ENCODE measurements around the gene DDAH1. TPM values are rescaled to one million over a fixed set of nuclear protein-coding genes. Genes with fewer than 3 reads are reported as not detected.
"Not testable (repeated sequence)": the region's sequence is repeated elsewhere in the genome, so short reads cannot be mapped to it uniquely, and the experiment has no call there.

DDAH1 gene
- total RNA-seq, 2 experiments from 2014 or later = 0.09 to 0.11 TPM

DNA sequence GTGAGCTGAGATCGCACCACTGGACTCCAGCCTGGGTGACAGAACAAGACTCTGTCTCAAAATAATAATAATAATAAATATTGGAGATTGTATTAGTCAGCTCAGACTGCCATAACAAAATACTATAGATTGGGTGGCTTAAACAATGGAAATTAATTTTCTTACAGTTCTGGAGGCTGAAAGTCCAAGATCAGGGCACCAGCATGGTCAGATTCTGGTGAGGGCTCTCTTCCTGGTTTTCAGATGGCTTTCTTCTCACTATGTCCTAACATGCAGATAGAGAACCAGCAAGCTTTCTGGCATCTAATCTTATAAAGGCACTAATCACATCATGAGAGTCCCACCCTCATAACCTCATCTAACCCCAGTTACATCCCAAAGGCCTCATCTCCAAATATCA is 23.2 kb upstream of the DDAH1 start:
- H3K4me1 Mint-ChIP-seq = no peaks in the 10 kb centered on the region

DNA sequence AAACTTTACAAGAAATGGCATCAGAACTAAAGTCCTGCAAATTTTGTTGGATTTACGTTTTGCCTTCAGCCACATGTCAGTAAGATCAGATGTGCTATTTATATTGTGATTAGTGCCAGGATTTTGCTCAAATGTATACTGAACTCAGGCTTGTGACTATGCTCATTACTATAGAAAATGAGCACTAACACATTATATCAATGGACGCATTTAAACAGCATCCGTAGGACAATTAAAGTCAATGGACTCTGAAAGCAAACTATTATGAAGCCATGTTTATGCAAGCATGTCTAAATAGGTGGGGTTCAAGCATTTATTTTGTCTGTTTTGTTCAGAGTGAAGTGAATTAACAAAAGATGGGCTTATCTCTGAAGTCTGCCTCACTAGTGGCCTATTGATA is 20.6 kb upstream of the DDAH1 start:
- Mint-ChIP-seq H3K9me3 (ENCODE audit: low read depth) (no peaks in the 10 kb centered on the region), H3K4me1 (no peaks in the 10 kb centered on the region), H3K36me3 (ENCODE audit: low read depth) (no peaks in the 10 kb centered on the region), H3K4me3 (no peak overlapping the region), H3K27me3 (peaks cover 21% of the 10 kb centered on the region), H3K27ac (no peak overlapping the region)
- ATAC-seq = no peak
- CTCF ChIA-PET = interaction anchor here (0.7 kb wide), 1 partner anchor 18 kb away, joined by 3 read pairs; no protein-coding TSS in a partner anchor
- intact Hi-C loops (cut with DNase I, micrococcal nuclease) = no loop called here
- POLR2A ChIA-PET = no interaction called here
- no peak for DNase-seq

More for the DNA sequence above, 23.2 kb upstream of the DDAH1 start:
- ChIA-PET CTCF (no interaction called here), POLR2A (no interaction called here)
- Mint-ChIP-seq H3K9me3 (ENCODE audit: low read depth) (no peaks in the 10 kb centered on the region), H3K36me3 (ENCODE audit: low read depth) (no peaks in the 10 kb centered on the region), H3K27me3 (peaks cover 21% of the 10 kb centered on the region), H3K27ac (no peak overlapping the region), H3K4me3 (no peak overlapping the region)
- ATAC-seq (no peak), DNase-seq (no peak)
- intact Hi-C loops (cut with DNase I, micrococcal nuclease) = no loop called here

DNA sequence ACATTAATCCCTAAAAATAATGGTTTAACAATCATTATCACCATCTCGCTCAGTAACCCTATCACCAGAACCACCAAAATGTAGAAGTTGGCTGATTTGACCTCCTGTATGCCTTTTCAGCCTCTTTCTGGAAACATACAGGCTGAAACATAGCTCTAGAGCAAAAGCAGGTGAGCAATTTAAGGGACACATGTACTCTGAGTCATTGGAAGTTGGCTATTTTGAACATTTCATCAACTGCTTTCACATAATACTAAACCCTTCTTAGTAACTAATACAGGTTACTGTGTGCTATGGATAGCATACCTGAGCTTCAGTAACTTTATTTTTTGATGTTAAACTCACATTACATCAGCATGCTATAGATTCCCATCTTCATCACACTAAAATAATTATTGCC is 19.8 kb upstream of the DDAH1 start:
- Mint-ChIP-seq H3K4me1 (no peaks in the 10 kb centered on the region), H3K27ac (no peak overlapping the region), H3K27me3 (peaks cover 19% of the 10 kb centered on the region), H3K9me3 (ENCODE audit: low read depth) (no peaks in the 10 kb centered on the region), H3K36me3 (ENCODE audit: low read depth) (no peaks in the 10 kb centered on the region), H3K4me3 (no peak overlapping the region)
- ATAC-seq = no peak
- no peak for DNase-seq
- POLR2A ChIA-PET = interaction anchor here (0.6 kb wide), 1 partner anchor 127 kb away, joined by 3 read pairs; no protein-coding TSS in a partner anchor
- CTCF ChIA-PET = interaction anchor here (0.7 to 0.9 kb wide), 2 partner anchors 17 kb away, joined by 3 read pairs; no protein-coding TSS in a partner anchor
- intact Hi-C loops (cut with DNase I, micrococcal nuclease) = no loop called here

DNA sequence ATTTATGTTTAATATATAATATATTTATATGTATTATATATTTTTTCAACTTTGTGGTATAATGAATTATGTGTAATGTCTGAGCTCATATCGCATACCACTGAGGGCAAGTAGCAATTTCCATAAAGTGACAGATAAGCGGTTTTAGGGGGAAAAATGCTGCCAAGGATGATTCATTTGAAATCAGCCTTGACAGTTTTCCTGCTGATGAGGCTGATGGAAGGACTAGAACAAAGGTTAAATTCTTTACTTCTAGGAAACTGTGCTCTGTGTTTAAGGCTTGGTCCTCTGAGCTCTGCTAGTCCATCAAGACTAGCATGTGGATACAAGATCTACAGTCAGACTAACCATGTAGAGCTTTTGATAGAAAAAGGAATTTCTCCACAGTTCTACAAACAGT is 19.3 kb upstream of the DDAH1 start:
- no peak for DNase-seq
- intact Hi-C loops (cut with DNase I, micrococcal nuclease) = no loop called here
- no peaks in the 10 kb centered on the region for H3K36me3 Mint-ChIP-seq (ENCODE audit: low read depth)
- no peak overlapping the region for H3K4me3 Mint-ChIP-seq
- peaks cover 16% of the 10 kb centered on the region for H3K27me3 Mint-ChIP-seq
- no peak for ATAC-seq
- no peaks in the 10 kb centered on the region for H3K9me3 Mint-ChIP-seq (ENCODE audit: low read depth)
- ChIA-PET CTCF (interaction anchor here (0.9 kb wide), 1 partner anchor 17 kb away, joined by 3 read pairs; no protein-coding TSS in a partner anchor), POLR2A (no interaction called here)
- no peak overlapping the region for H3K27ac Mint-ChIP-seq
- no peaks in the 10 kb centered on the region for H3K4me1 Mint-ChIP-seq

DNA sequence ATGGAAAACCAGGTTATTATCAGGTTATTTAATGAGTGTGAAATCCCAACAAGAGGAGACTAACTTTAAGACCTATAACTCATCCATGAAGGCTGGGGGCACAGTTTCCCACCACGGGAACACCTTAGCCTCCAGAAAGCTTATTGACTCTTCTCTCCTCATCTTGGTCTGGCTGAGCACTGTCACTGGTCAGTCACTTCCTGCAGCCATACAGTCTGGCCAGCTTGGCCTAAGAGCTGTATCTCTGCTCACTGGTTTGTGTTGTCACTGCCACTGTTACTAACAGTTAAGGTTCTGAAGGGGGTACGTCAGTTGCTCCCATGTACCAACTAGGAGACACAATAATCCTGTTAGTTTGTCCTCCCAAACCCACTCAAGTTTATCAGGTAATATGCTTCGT is 16.7 kb upstream of the DDAH1 start:
- Mint-ChIP-seq H3K27me3 (peaks cover 14% of the 10 kb centered on the region), H3K36me3 (ENCODE audit: low read depth) (no peaks in the 10 kb centered on the region)
- ATAC-seq = no peak

DNA sequence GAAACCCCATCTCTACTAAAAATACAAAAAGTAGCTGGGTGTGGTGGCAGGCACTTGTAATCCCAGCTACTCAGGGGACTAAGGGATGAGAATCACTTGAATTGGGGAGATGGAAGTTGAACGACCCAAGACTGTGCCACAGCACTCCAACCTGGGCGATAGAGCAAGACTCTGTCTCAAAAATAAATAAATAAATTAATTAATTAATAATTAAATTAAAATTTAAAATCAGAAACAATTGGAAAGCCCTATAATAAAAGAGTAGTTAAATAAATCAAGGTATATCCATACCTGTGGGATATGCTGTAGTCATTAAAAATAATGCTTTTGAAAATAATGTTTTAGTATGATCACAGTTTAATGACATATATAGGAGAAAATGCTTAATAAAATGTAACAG is 15.6 kb upstream of the DDAH1 start:
- no peaks in the 10 kb centered on the region for H3K9me3 Mint-ChIP-seq (ENCODE audit: low read depth)
- intact Hi-C loops (cut with DNase I, micrococcal nuclease) = no loop called here
- H3K27ac Mint-ChIP-seq = no peak overlapping the region
- ChIA-PET POLR2A (no interaction called here), CTCF (no interaction called here)
- H3K4me1 Mint-ChIP-seq = no peaks in the 10 kb centered on the region
- H3K36me3 Mint-ChIP-seq (ENCODE audit: low read depth) = no peaks in the 10 kb centered on the region
- DNase-seq (no peak), ATAC-seq (no peak)
- H3K27me3 Mint-ChIP-seq = peaks cover 10% of the 10 kb centered on the region
- no peak overlapping the region for H3K4me3 Mint-ChIP-seq

More for the DNA sequence above, 16.7 kb upstream of the DDAH1 start:
- Mint-ChIP-seq H3K4me3 (no peak overlapping the region), H3K9me3 (ENCODE audit: low read depth) (no peaks in the 10 kb centered on the region), H3K4me1 (no peaks in the 10 kb centered on the region), H3K27ac (no peak overlapping the region)
- ChIA-PET CTCF (no interaction called here), POLR2A (no interaction called here)
- no peak for DNase-seq
- intact Hi-C loops (cut with DNase I, micrococcal nuclease) = no loop called here

DNA sequence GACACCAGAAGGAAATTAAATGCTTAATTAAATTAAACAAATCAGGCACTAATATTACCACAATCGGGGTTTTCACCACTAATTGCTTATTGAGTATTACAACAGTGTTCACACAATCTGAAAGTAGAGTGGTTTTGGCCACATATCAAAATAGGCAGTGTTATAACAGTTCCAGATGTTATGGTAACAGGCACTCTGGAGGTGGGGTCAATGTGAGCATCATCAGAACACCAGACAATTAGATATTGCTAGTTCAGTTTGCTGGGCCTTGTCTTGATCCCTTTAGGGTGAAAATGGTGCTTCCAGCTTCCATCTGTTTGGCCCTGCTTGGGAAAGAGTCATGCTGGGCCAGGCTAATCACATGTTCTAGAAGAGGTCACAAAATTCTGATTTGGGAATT is 14.5 kb upstream of the DDAH1 start:
- intact Hi-C loops (cut with DNase I, micrococcal nuclease) = no loop called here
- H3K27ac Mint-ChIP-seq = no peak overlapping the region

DNA sequence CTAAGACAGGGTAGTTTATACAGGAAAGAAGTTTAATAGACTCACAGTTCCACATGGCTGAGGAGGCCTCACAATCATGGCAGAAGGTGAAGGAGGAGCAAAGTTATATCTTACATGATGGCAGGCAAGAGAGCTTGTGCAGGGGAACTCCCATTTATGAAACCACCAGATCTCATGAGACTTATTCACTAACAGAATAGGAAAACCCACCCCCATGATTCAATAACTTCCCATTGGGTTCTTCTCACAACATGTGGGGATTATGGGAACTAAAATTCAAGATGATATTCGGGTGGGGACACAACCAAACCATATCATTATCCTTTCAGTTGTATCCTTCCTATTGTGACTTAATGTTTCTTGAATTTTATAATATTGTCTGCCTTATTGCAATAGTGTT is 13.4 kb upstream of the DDAH1 start:
- POLR2A ChIA-PET = no interaction called here
- intact Hi-C loops (cut with DNase I, micrococcal nuclease) = no loop called here
- Mint-ChIP-seq H3K27ac (no peak overlapping the region), H3K9me3 (ENCODE audit: low read depth) (no peaks in the 10 kb centered on the region), H3K4me3 (no peak overlapping the region), H3K36me3 (ENCODE audit: low read depth) (no peaks in the 10 kb centered on the region), H3K27me3 (peaks cover 14% of the 10 kb centered on the region), H3K4me1 (no peaks in the 10 kb centered on the region)
- DNase-seq (no peak), ATAC-seq (no peak)
- CTCF ChIA-PET = no interaction called here

More for the DNA sequence above, 14.5 kb upstream of the DDAH1 start:
- ChIA-PET POLR2A (no interaction called here), CTCF (no interaction called here)
- no peak overlapping the region for H3K4me3 Mint-ChIP-seq
- peaks cover 8% of the 10 kb centered on the region for H3K27me3 Mint-ChIP-seq
- ATAC-seq (no peak), DNase-seq (no peak)
- H3K36me3 Mint-ChIP-seq (ENCODE audit: low read depth) = no peaks in the 10 kb centered on the region
- H3K4me1 Mint-ChIP-seq = no peaks in the 10 kb centered on the region
- H3K9me3 Mint-ChIP-seq (ENCODE audit: low read depth) = no peaks in the 10 kb centered on the region

DNA sequence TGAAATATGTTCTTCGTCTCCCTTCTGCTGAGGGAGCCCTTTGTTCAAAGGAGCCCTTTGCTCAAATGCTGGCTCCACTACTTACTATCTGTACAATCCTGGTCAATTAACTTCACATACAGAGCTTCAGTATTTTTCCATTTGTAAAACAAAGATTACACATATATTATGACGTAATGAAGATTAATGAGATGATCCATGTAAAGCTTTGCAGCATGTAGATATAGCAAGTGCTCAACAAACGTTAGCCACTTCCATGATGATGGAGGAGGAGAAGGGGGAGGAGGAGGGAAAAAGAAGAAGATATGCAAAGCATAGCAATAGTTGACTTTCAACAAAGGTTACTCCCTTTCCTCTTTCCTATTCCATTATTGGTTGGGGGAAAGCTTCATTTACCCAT is 10.1 kb upstream of the DDAH1 start:
- intact Hi-C loops (cut with DNase I, micrococcal nuclease) = no loop called here
- ATAC-seq (no peak), DNase-seq (no peak)
- Mint-ChIP-seq H3K27ac (no peak overlapping the region), H3K36me3 (ENCODE audit: low read depth) (no peaks in the 10 kb centered on the region), H3K27me3 (peaks cover 19% of the 10 kb centered on the region), H3K4me1 (no peaks in the 10 kb centered on the region), H3K4me3 (no peak overlapping the region), H3K9me3 (ENCODE audit: low read depth) (no peaks in the 10 kb centered on the region)
- ChIA-PET POLR2A (interaction anchor here (0.6 kb wide), 1 partner anchor 463 kb away, joined by 6 read pairs; no protein-coding TSS in a partner anchor), CTCF (interaction anchor here (0.7 kb wide), 1 partner anchor 29 kb away, joined by 3 read pairs; no protein-coding TSS in a partner anchor)

DNA sequence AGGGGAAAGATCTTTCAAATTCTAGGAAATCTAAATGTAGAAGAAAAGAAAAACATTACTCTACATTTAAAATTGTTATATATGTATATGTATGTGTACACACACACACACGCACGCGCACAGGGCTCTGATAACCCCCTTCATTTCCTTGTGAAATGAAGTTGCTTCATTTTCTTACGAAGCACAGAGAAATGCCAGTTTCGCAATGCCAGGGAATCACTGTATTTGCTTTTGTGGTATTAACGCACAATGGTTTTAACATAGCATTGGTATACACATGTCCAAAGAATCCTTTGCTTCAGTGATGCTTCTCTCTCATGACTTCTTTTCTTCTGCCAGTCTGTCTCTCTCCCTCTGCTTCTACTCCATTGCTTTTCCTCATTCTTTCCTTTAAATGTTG is 8.4 kb upstream of the DDAH1 start:
- Mint-ChIP-seq H3K4me3 (no peak overlapping the region), H3K27me3 (peaks cover 26% of the 10 kb centered on the region), H3K27ac (no peak overlapping the region), H3K9me3 (ENCODE audit: low read depth) (no peaks in the 10 kb centered on the region), H3K4me1 (no peaks in the 10 kb centered on the region), H3K36me3 (ENCODE audit: low read depth) (no peaks in the 10 kb centered on the region)
- no peak for ATAC-seq
- intact Hi-C loops (cut with DNase I, micrococcal nuclease) = no loop called here
- ChIA-PET CTCF (no interaction called here), POLR2A (no interaction called here)
- no peak for DNase-seq

DNA sequence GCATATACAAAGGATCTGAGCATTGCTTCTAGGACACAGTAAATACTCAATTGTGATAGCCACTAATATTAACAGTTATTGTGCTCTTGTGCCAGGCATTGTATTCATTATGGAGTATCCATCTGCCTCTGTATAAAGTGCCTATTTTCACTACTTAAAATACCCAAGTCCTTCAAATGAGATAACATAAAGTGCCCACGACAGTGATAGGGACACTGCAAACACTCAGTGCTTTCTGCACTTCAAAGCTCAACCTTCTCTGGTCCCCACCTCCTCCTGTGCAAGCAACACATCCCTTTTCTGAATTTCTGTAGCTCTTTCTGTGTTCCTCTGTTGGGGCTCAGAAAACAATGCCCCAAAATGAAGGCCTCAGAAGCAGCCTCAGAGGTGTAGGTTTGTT is 6.6 kb upstream of the DDAH1 start:
- Mint-ChIP-seq H3K36me3 (ENCODE audit: low read depth) (no peaks in the 10 kb centered on the region), H3K9me3 (ENCODE audit: low read depth) (no peaks in the 10 kb centered on the region), H3K4me1 (no peaks in the 10 kb centered on the region), H3K27me3 (peaks cover 31% of the 10 kb centered on the region), H3K27ac (no peak overlapping the region), H3K4me3 (no peak overlapping the region)
- CTCF ChIA-PET = no interaction called here
- intact Hi-C loops (cut with DNase I, micrococcal nuclease) = no loop called here
- ATAC-seq (no peak), DNase-seq (no peak)
- POLR2A ChIA-PET = no interaction called here

DNA sequence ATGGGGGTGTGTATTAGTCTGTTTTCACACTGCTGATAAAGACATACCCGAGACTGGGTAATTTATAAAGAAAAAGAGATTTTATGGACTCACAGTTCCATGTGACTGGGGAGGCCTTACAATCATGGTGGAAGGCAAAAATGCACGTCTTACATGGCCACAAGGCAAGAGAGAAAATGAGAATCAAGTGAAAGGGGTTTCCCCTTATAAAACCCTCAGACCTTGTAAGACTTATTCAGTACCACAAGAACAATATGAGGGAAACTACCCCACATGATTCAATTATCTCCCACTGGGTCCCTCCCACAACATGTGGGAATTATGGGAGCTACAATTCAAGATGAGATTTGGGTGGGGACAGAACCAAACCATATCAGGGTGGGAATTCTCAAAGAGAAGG is 5.2 kb upstream of the DDAH1 start:
- peaks cover 42% of the 10 kb centered on the region for H3K27me3 Mint-ChIP-seq
- H3K36me3 Mint-ChIP-seq (ENCODE audit: low read depth); H3K4me3 Mint-ChIP-seq; H3K4me1 Mint-ChIP-seq; ATAC-seq; DNase-seq; POLR2A ChIA-PET; CTCF ChIA-PET; intact Hi-C loops (cut with DNase I, micrococcal nuclease); H3K9me3 Mint-ChIP-seq (ENCODE audit: low read depth); H3K27ac Mint-ChIP-seq: not testable (repeated sequence)
